HepG2 (cell line): ENCODE measurements around the gene GOLGA3. TPM values are rescaled to one million over a fixed set of nuclear protein-coding genes. Genes with fewer than 3 reads are reported as not detected.

Experiments
- ATAC-seq: fragments of 200-7000 bp; cut with Tn5 transposase; 3 replicates; pipeline ENCODE4 v1.9.1; 2020; ENCODE audit warnings: mild to moderate bottlenecking, moderate library complexity
- BruUV-seq: library from RNA; stranded (reverse); fragments of 400-500 nt; replicated peaks from 2 replicates; lab custom pipeline; 2021; lab: Mats Ljungman, UMichigan
- CTCF ChIA-PET: fragments of 300-600 bp; formaldehyde crosslinking; extraction: SDS; loops from one replicate; lab custom pipeline; 2021; ENCODE audit warnings: low total read pairs, inconsistent platforms, low intra/inter-chr PET ratio; lab: Yijun Ruan, JAX
- POLR2A ChIA-PET: fragments of 350-600 bp; sonication (Branson Sonifier 250); formaldehyde crosslinking; loops from one replicate; lab custom pipeline; 2020; ENCODE audit warnings: antibody characterized with exemption, inconsistent platforms; lab: Yijun Ruan, JAX
- DNase-seq: peaks from one replicate; pipeline ENCODE4 v3.0.0-alpha.2; 2015; ENCODE audit warnings: low spot score
- FAIRE-seq: peaks from 3 replicates; lab custom pipeline; 2011; peaks lifted over from hg19 to GRCh38; lab: Jason Lieb, UNC
- H2AFZ ChIP-seq: one replicate; pipeline ENCODE4 v1.6.1; 2011; ENCODE audit warnings: low read length, inconsistent platforms
- H3K27ac ChIP-seq: fragments of 300-600 bp; 3 replicates; pipeline ENCODE4 v1.8.0; 2011; ENCODE audit warnings: mixed run types, mild to moderate bottlenecking, mixed read lengths, low read length, inconsistent platforms; ENCODE audit not compliant: insufficient read depth; ENCODE audit errors: extremely low read length
- H3K27me3 ChIP-seq, 2 experiments: fragments of 200-600 bp in 1 of 2; 2 replicates in 1 of 2; 3 replicates in 1 of 2; pipeline versions ENCODE4 v1.6.0 to v1.8.0; 2011; ENCODE audit warnings: low read length in 2 of 2, mild to moderate bottlenecking in 2 of 2, moderate library complexity in 2 of 2, inconsistent platforms in 1 of 2; ENCODE audit not compliant: insufficient read depth in 2 of 2, control insufficient read depth in 1 of 2
- H3K36me3 ChIP-seq, 2 experiments: fragments of 200-600 bp in 1 of 2; replicated peaks in 1 of 2; 2 replicates in 1 of 2; 3 replicates in 1 of 2; pipeline versions ENCODE4 v1.5.1 to v1.8.0; 2011; ENCODE audit warnings: low read length in 2 of 2, inconsistent platforms in 1 of 2; ENCODE audit not compliant: insufficient read depth in 2 of 2, control insufficient read depth in 1 of 2
- H3K4me1 ChIP-seq: 2 replicates; pipeline ENCODE4 v1.5.1; 2012; ENCODE audit warnings: low read length, inconsistent platforms; ENCODE audit not compliant: insufficient read depth
- H3K4me2 ChIP-seq: 2 replicates; pipeline ENCODE4 v1.6.0; 2011; ENCODE audit warnings: low read depth, low read length, inconsistent platforms
- H3K4me3 ChIP-seq, 3 experiments: fragments of 200-600 bp in 1 of 3; sonication (generic), shearing (Covaris generic) in 1 of 3; replicated peaks in 1 of 3; 2 replicates each; pipeline ENCODE4 v1.5.1; 2011 to 2016; ENCODE audit warnings: low read length in 3 of 3, inconsistent platforms in 2 of 3, low read depth in 2 of 3, mild to moderate bottlenecking in 2 of 3, control low read depth in 1 of 3, mixed read lengths in 1 of 3; ENCODE audit not compliant: insufficient read depth in 1 of 3
- H3K79me2 ChIP-seq: one replicate; pipeline ENCODE4 v1.6.1; 2011; ENCODE audit warnings: low read length, inconsistent platforms; ENCODE audit not compliant: insufficient read depth
- H3K9ac ChIP-seq: 2 replicates; pipeline ENCODE4 v1.6.0; 2011; ENCODE audit warnings: mild to moderate bottlenecking, low read depth, low read length, inconsistent platforms; ENCODE audit not compliant: insufficient read depth
- H3K9me3 ChIP-seq: 2 replicates; pipeline ENCODE4 v1.5.1; 2012; ENCODE audit warnings: mild to moderate bottlenecking, low read length
- H4K20me1 ChIP-seq: 2 replicates; pipeline ENCODE4 v1.6.0; 2011; ENCODE audit warnings: inconsistent platforms, mild to moderate bottlenecking, low read length, moderate library complexity; ENCODE audit not compliant: insufficient read depth
- ERF ChIP-seq: IDR thresholded peaks from 2 replicates; pipeline ENCODE4 v1.6.1; 2018; ENCODE audit warnings: missing biosample characterization, missing genetic modification reagents
- JUND ChIP-seq: sonication (generic); formaldehyde crosslinking; IDR thresholded peaks from 2 replicates; pipeline ENCODE4 v1.8.0; 2022; ENCODE audit warnings: mild to moderate bottlenecking, missing genetic modification reagents
- NFYB ChIP-seq: sonication (generic); formaldehyde crosslinking; IDR thresholded peaks from 2 replicates; pipeline ENCODE4 v1.4.0; 2020; ENCODE audit warnings: missing genetic modification reagents
- SIN3A ChIP-seq: IDR thresholded peaks from 2 replicates; pipeline ENCODE4 v1.6.1; 2011; ENCODE audit warnings: low read depth, mild to moderate bottlenecking, control low read depth, low read length, borderline replicate concordance
- ZBTB42 ChIP-seq: sonication (generic); formaldehyde crosslinking; IDR thresholded peaks from 2 replicates; pipeline ENCODE4 v1.5.0; 2020; ENCODE audit warnings: mild to moderate bottlenecking, missing genetic modification reagents
- ZBTB7A ChIP-seq: sonication (generic); formaldehyde crosslinking; IDR thresholded peaks from 2 replicates; pipeline ENCODE4 v1.8.0; 2022; ENCODE audit warnings: mild to moderate bottlenecking, missing genetic modification reagents
- ZNF781 ChIP-seq: sonication (generic); formaldehyde crosslinking; IDR thresholded peaks from 2 replicates; pipeline ENCODE4 v1.5.1; 2020; ENCODE audit warnings: borderline replicate concordance, mild to moderate bottlenecking, missing genetic modification reagents; ENCODE audit errors: not compliant biosample characterization
- WGBS: methylation state at CpG from one replicate; pipeline ENCODE4 v1.1.6; 2017; ENCODE audit warnings: low lambda C conversion rate; 5-methylcytosine and 5-hydroxymethylcytosine counted together
- in situ Hi-C: cut with HindIII; loops from 2 replicates; pipeline ENCODE4 v1.10.0; 2017; ENCODE audit warnings: low pct_unique_long_range_greater_than_20kb; ENCODE audit not compliant: extremely low pct_ligation_motif_present
- intact Hi-C: fragments of 100-400 bp; cut with micrococcal nuclease; formaldehyde crosslinking; loops from one replicate; pipeline ENCODE4 v1.10.0; 2022; ENCODE audit not compliant: unreplicated experiment
- polyA plus RNA-seq, 8 experiments: library from polyadenylated mRNA; depleted of rRNA in 3 of 8; stranded (reverse) in 7 of 8; unstranded in 1 of 8; fragments of >200 nt; fragmentation: Illumina TruSeq in 4 of 8; extraction: Trizol in 4 of 8; gene quantifications; 2 replicates each; pipeline versions ENCODE4 v1.2.1 to v1.2.3, GENCODE V29; 2011 to 2016; ENCODE audit warnings: low read depth in 4 of 8, missing spikeins in 1 of 8, mixed read lengths in 1 of 8; ENCODE audit not compliant: insufficient read depth in 1 of 8
- total RNA-seq, 5 experiments: library from RNA; depleted of rRNA; stranded (reverse); fragments of >200 nt; fragmentation: Illumina TruSeq; extraction: Trizol; gene quantifications; 2 replicates each; pipeline ENCODE4 v1.2.3, GENCODE V29; 2016; ENCODE audit warnings: low read depth in 1 of 5

The GOLGA3 gene
- total and polyA plus RNA-seq, 2 of the 13 experiments (the other 11 are each of a cell fraction or from before 2014, with no cell fraction given) = 22.0 to 43.0 TPM

DNA sequence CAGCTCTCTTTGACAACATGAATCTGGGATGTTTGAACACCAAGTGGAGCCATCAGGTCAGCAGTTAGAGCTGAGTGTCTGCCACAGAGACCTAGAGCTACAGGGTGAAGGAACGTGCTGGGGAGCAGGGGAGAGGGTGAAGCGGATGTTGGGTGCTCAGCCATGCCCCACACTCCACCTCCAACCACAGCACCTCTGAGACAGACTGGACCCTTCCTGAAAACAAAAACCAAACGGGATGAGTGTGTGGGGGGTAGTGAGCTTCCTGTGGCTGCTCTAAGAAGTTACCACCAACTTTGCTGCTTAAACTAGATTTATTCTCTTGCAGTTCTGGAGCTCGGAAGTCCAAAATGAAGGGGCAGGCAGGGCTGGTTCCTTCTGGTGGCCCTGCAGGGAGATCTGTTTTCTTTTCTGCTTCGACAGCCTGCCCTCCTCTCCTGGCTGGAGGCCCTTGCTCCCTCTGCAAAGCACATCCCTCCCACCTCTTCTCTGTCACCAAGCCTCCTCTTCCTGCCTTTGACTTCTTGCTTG is 5.6 kb upstream of the GOLGA3 start:
- Histone ChIP-seq H3K9me3 (no peaks in the 10 kb centered on the region), H3K9ac (no peak overlapping the region), H3K4me1 (peaks cover 5% of the 10 kb centered on the region), H3K27me3 (no peaks in the 10 kb centered on the region), H3K27ac (no peak overlapping the region), H2AFZ (no peak overlapping the region), H3K4me3 (no peak overlapping the region), H4K20me1 (no peaks in the 10 kb centered on the region), H3K79me2 (no peaks in the 10 kb centered on the region), H3K4me2 (no peak overlapping the region), H3K36me3 (0 out of 5 replicates have a peak, but pooled peaks cover 0 to 3% of the 10 kb centered on the region in 2 experiments)
- in situ Hi-C loops (no loop called here), intact Hi-C loops (no loop called here)
- no peak for ATAC-seq
- CTCF ChIA-PET = no interaction called here
- TF ChIP-seq SIN3A = no peak
- WGBS = 79% methylated on average over 5 of the region's 5 CpGs
- POLR2A ChIA-PET = no interaction called here
- no peak for DNase-seq
- no TSS peak for BruUV-seq
- FAIRE-seq = no peak

- FAIRE-seq = no peak
- intact Hi-C loops = no loop called here
Measured at GRCh38 chr12:132833341-132833740, 4.7 kb upstream of the GOLGA3 start.

More at GRCh38 chr12:132833341-132833740, 4.7 kb upstream of the GOLGA3 start:
- ChIA-PET POLR2A (no interaction called here), CTCF (no interaction called here)
- no peaks in the 10 kb centered on the region; a peak in 1 of 5 replicates for H3K27me3 ChIP-seq
- no peak overlapping the region for H2AFZ ChIP-seq
- in situ Hi-C loops = no loop called here
- ATAC-seq (no peak), DNase-seq (no peak)
- H3K4me1 ChIP-seq = peaks cover 6% of the 10 kb centered on the region
- no peak overlapping the region for H3K9ac ChIP-seq
- no peaks in the 10 kb centered on the region for H3K9me3 ChIP-seq
- WGBS = 92% methylated on average over 8 of the region's 8 CpGs
- H3K4me3 ChIP-seq = no peak overlapping the region
- BruUV-seq = no TSS peak
- H4K20me1 ChIP-seq = no peaks in the 10 kb centered on the region
- no peak overlapping the region for H3K27ac ChIP-seq
- peaks cover 2% of the 10 kb centered on the region for H3K79me2 ChIP-seq
- H3K36me3 ChIP-seq = 0 out of 5 replicates have a peak, but pooled peaks cover 0 to 3% of the 10 kb centered on the region in 2 experiments
- TF ChIP-seq ZNF781 (CRISPR knock-in tag) (no peak), ZBTB42 (CRISPR knock-in tag) (no peak), ZBTB7A (CRISPR knock-in tag) (no peak), NFYB (no peak), ERF (CRISPR knock-in tag) (no peak), JUND (CRISPR knock-in tag) (no peak)
- no peak overlapping the region for H3K4me2 ChIP-seq
